OCI-LY7 (cell line): Measurements from ENCODE around the gene MLLT10.

ENCODE experiments used
- CTCF ChIP-seq: fragments of 200-600 bp; sonication (generic); conservative IDR thresholded peaks from 2 replicates; pipeline ENCODE4 v1.5.1; 2014; ENCODE audit warnings: mild to moderate bottlenecking, antibody characterized with exemption, low read length, moderate library complexity, mixed read lengths
- EZH2phosphoT487 ChIP-seq: fragments of 200-600 bp; sonication (generic); IDR thresholded peaks from 2 replicates; pipeline ENCODE4 v1.6.1; 2018; ENCODE audit warnings: low read depth, borderline replicate concordance, mild to moderate bottlenecking, mixed run types, antibody characterized with exemption, low read length, moderate library complexity, mixed read lengths

GRCh38 chr10:21719502-21719901 is 185.5 kb downstream of the MLLT10 start:
- TF ChIP-seq CTCF (no peak), EZH2phosphoT487 (no peak)
